K562 (cell line): Measurements from ENCODE around the gene AMFR. TPM values are rescaled to one million over a fixed set of nuclear protein-coding genes. Genes with fewer than 3 reads are reported as not detected.

Experiments used
- BRD4 ChIP-seq: fragments of 200-600 bp; sonication (generic); IDR thresholded peaks from 2 replicates; pipeline ENCODE4 v1.6.1; 2017; ENCODE audit warnings: inconsistent platforms
- CCNT2 ChIP-seq: IDR thresholded peaks from 2 replicates; pipeline ENCODE4 v1.6.1; 2011; ENCODE audit warnings: borderline replicate concordance, low read depth, mild to moderate bottlenecking, moderate library complexity, mixed read lengths, low read length; ENCODE audit not compliant: insufficient read length; ENCODE audit errors: extremely low read depth
- DIDO1 ChIP-seq: fragments of 450-650 bp; IDR thresholded peaks from 2 replicates; pipeline ENCODE4 v1.6.1; 2016; ENCODE audit warnings: low read depth, missing biosample characterization, missing genetic modification characterization
- DNMT1 ChIP-seq: fragments of 450-650 bp; IDR thresholded peaks from 2 replicates; pipeline ENCODE4 v1.6.1; 2016; ENCODE audit warnings: antibody characterized with exemption, mild to moderate bottlenecking
- EGR1 ChIP-seq: fragments of 450-650 bp; conservative IDR thresholded peaks from 2 replicates; pipeline ENCODE4 v1.6.1; 2017; ENCODE audit warnings: mild to moderate bottlenecking
- ETV5 ChIP-seq: sonication (generic); formaldehyde crosslinking; IDR thresholded peaks from 2 replicates; pipeline ENCODE4 v1.4.0; 2020; ENCODE audit warnings: low read depth, mild to moderate bottlenecking, missing genetic modification reagents
- EZH2 ChIP-seq: IDR thresholded peaks from 2 replicates; pipeline ENCODE4 v1.6.1; 2012; ENCODE audit warnings: low read depth, mild to moderate bottlenecking, inconsistent platforms, low read length, borderline replicate concordance
- FOXP1 ChIP-seq: sonication (generic); formaldehyde crosslinking; IDR thresholded peaks from 2 replicates; pipeline ENCODE4 v1.8.0; 2022; ENCODE audit warnings: mild to moderate bottlenecking, missing genetic modification reagents
- GATAD2B ChIP-seq: fragments of 450-650 bp; IDR thresholded peaks from 2 replicates; pipeline ENCODE4 v1.6.1; 2017; ENCODE audit warnings: mild to moderate bottlenecking, borderline replicate concordance
- HLTF ChIP-seq: fragments of 450-650 bp; IDR thresholded peaks from 2 replicates; pipeline ENCODE4 v1.6.1; 2016
- NCOR1 ChIP-seq: fragments of 450-650 bp; IDR thresholded peaks from 2 replicates; pipeline ENCODE4 v1.6.1; 2016; ENCODE audit warnings: mild to moderate bottlenecking, moderate library complexity
- NEUROD1 ChIP-seq: fragments of 150-350 bp; IDR thresholded peaks from 2 replicates; pipeline ENCODE4 v1.6.1; 2014; ENCODE audit warnings: borderline replicate concordance, low read length, low read depth; ENCODE audit not compliant: partially characterized antibody
- NFIC ChIP-seq: fragments of 450-650 bp; IDR thresholded peaks from 2 replicates; pipeline ENCODE4 v1.6.1; 2017; ENCODE audit warnings: mild to moderate bottlenecking, inconsistent platforms
- NR3C1 ChIP-seq: sonication (generic); formaldehyde crosslinking; IDR thresholded peaks from 2 replicates; pipeline ENCODE4 v1.8.1; 2022; ENCODE audit warnings: missing genetic modification reagents
- OTX1 ChIP-seq: fragments of 450-650 bp; formaldehyde crosslinking; IDR thresholded peaks from 2 replicates; pipeline ENCODE4 v1.4.0; 2022; ENCODE audit warnings: mild to moderate bottlenecking
- PHTF2 ChIP-seq: fragments of 250-450 bp; sonication (Bioruptor Pico); IDR thresholded peaks from 2 replicates; pipeline ENCODE4 v1.5.0; 2021; ENCODE audit warnings: mild to moderate bottlenecking
- PML ChIP-seq: IDR thresholded peaks from 2 replicates; pipeline ENCODE4 v1.6.1; 2012; ENCODE audit warnings: low read length, inconsistent platforms
- POLR2AphosphoS2 ChIP-seq: IDR thresholded peaks from 2 replicates; pipeline ENCODE4 v1.6.1; 2012; ENCODE audit warnings: low read length, improper control_type of control experiment
- RCOR1 ChIP-seq, 2 experiments: IDR thresholded peaks; 2 replicates each; pipeline ENCODE4 v1.6.1; 2012; ENCODE audit warnings: low read depth in 2 of 2, low read length in 2 of 2, borderline replicate concordance in 1 of 2, improper control_type of control experiment in 1 of 2
- SIX5 ChIP-seq, 2 experiments: IDR thresholded peaks; 2 replicates each; pipeline ENCODE4 v1.6.1; 2011; ENCODE audit warnings: low read length in 2 of 2, borderline replicate concordance in 1 of 2, low read depth in 1 of 2, mild to moderate bottlenecking in 1 of 2, moderate library complexity in 1 of 2; ENCODE audit not compliant: insufficient read depth in 1 of 2
- VEZF1 ChIP-seq: fragments of 200-800 bp; sonication (Bioruptor generic); IDR thresholded peaks from 2 replicates; pipeline ENCODE4 v1.6.1; 2017; ENCODE audit warnings: missing genetic modification characterization, missing compliant biosample characterization
- ZBTB43 ChIP-seq: sonication (generic); formaldehyde crosslinking; IDR thresholded peaks from 2 replicates; pipeline ENCODE4 v1.8.0; 2023; ENCODE audit warnings: mild to moderate bottlenecking, missing genetic modification reagents
- ZNF830 ChIP-seq: fragments of 250-450 bp; sonication (Bioruptor Pico); IDR thresholded peaks from 2 replicates; pipeline ENCODE4 v1.5.0; 2021; ENCODE audit warnings: mild to moderate bottlenecking
- polyA plus RNA-seq, 8 experiments: library from polyadenylated mRNA; depleted of rRNA in 4 of 8; stranded (reverse) in 5 of 8; unstranded in 3 of 8; fragments of >200 nt; fragmentation: Nextera tagmentation in 2 of 8; fragmentation: Illumina TruSeq in 1 of 8; extraction: Ambion mirVana in 2 of 8; extraction: Trizol in 1 of 8; gene quantifications; 2 replicates each; pipeline versions ENCODE4 v1.2.1 to v1.2.3, GENCODE V29; 2011 to 2014; ENCODE audit warnings: inconsistent platforms in 1 of 8, missing spikeins in 1 of 8
- total RNA-seq, 7 experiments: library from RNA; depleted of rRNA in 6 of 7; stranded (reverse); fragments of >200 nt in 6 of 7; fragmentation: Illumina TruSeq in 2 of 7; extraction: Trizol in 2 of 7; gene quantifications; 2 replicates each; pipeline versions ENCODE4 v1.2.1 to v1.2.3, GENCODE V29; 2011 to 2021; ENCODE audit warnings: low replicate concordance in 1 of 7
- TF ChIP-seq, protein P1 (sequence below), 2 experiments: fragments of 200-800 bp in 1 of 2; sonication (Bioruptor generic) in 1 of 2; sonication (generic) in 1 of 2; formaldehyde crosslinking in 1 of 2; IDR thresholded peaks in 1 of 2; conservative IDR thresholded peaks in 1 of 2; 2 replicates each; pipeline versions ENCODE4 v1.5.0 to v1.6.1; 2016 to 2020; ENCODE audit warnings: missing compliant biosample characterization in 1 of 2, missing genetic modification characterization in 1 of 2, missing genetic modification reagents in 1 of 2

Gene AMFR
- total and polyA plus RNA-seq, 9 of the 15 experiments (the other 6 are each of a cell fraction or from before 2014, with no cell fraction given): 15.6 to 113 (median 58.4) TPM

GRCh38 chr16:56414366-56414765 lies 11.0 kb downstream of the AMFR start (continued):
- no peak for TF ChIP-seq VEZF1
- no peak for TF ChIP-seq DIDO1 (tag)
- TF ChIP-seq BRD4: no peak
- no peak for TF ChIP-seq ZNF830
- peak; percentile 60 for TF ChIP-seq NFIC
- no peak; the same call in 1 of the 2 replicates for TF ChIP-seq GATAD2B
- TF ChIP-seq, protein P1, sequence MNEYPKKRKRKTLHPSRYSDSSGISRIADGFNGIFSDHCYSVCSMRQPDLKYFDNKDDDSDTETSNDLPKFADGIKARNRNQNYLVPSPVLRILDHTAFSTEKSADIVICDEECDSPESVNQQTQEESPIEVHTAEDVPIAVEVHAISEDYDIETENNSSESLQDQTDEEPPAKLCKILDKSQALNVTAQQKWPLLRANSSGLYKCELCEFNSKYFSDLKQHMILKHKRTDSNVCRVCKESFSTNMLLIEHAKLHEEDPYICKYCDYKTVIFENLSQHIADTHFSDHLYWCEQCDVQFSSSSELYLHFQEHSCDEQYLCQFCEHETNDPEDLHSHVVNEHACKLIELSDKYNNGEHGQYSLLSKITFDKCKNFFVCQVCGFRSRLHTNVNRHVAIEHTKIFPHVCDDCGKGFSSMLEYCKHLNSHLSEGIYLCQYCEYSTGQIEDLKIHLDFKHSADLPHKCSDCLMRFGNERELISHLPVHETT (CRISPR knock-in tag; conservative IDR thresholded peaks at IDR 0.05 in 1 of 2, IDR thresholded peaks at IDR 0.05 in 1 of 2): no peak
- no peak for TF ChIP-seq FOXP1 (CRISPR knock-in tag)
- peak; percentile 91 for TF ChIP-seq EGR1
- no peak for TF ChIP-seq SIX5 (IDR thresholded peaks at IDR 0.05; ENCODE audit: borderline replicate concordance in 1 of 2, insufficient read depth in 1 of 2, low read depth in 1 of 2, low read length in 2 of 2)
- TF ChIP-seq HLTF: no peak
- peak; percentile 51 for TF ChIP-seq CCNT2
- no peak for TF ChIP-seq OTX1 (CRISPR knock-in tag)
- peak in 1 of 2 experiments; percentile 93; a peak in 3 of 4 replicates for TF ChIP-seq RCOR1 (IDR thresholded peaks at IDR 0.05; ENCODE audit: borderline replicate concordance in 1 of 2, low read depth in 2 of 2, low read length in 2 of 2)
- no peak for TF ChIP-seq DNMT1
- TF ChIP-seq PML: 0 out of 2 replicates have a peak, but pooled peaks have one; percentile 37
- no peak for TF ChIP-seq EZH2
- TF ChIP-seq NEUROD1: peak; percentile 40
- TF ChIP-seq ZBTB43: no peak
- TF ChIP-seq ETV5 (CRISPR knock-in tag): peak; percentile 87
- peak; percentile 85 for TF ChIP-seq NCOR1
- no peak for TF ChIP-seq POLR2AphosphoS2
- TF ChIP-seq PHTF2 (CRISPR knock-in tag): no peak
- no peak for TF ChIP-seq NR3C1 (CRISPR knock-in tag)
